Activated CD4-positive, alpha-beta memory T cell treated with anti-CD3 and anti-CD28 coated beads for 36 hours (primary cell): Measurements from ENCODE around the gene PAX1. TPM values are rescaled to one million over a fixed set of nuclear protein-coding genes. Genes with fewer than 3 reads are reported as not detected.

Source experiments
- CTCF ChIA-PET: fragments of 350-600 bp; sonication (Branson Sonifier 250); formaldehyde crosslinking; loops from one replicate; lab custom pipeline; 2021; ENCODE audit warnings: antibody characterized with exemption, inconsistent platforms; lab: Charles Lee
- POLR2A ChIA-PET: fragments of 350-600 bp; sonication (Branson Sonifier 250); formaldehyde crosslinking; loops from one replicate; lab custom pipeline; 2021; ENCODE audit warnings: antibody characterized with exemption; lab: Charles Lee
- DNase-seq: peaks from one replicate; pipeline ENCODE4 v3.0.0-alpha.2; 2020
- H3K27ac Mint-ChIP-seq: one replicate; pipeline ENCODE4 v1.8.0; 2021; ENCODE audit warnings: mixed read lengths
- H3K27me3 Mint-ChIP-seq: one replicate; pipeline ENCODE4 v1.8.0; 2021; ENCODE audit warnings: mixed read lengths
- H3K36me3 Mint-ChIP-seq: one replicate; pipeline ENCODE4 v1.8.0; 2021; ENCODE audit warnings: mixed read lengths
- H3K4me1 Mint-ChIP-seq: one replicate; pipeline ENCODE4 v1.8.0; 2021; ENCODE audit warnings: low read depth, mixed read lengths
- H3K4me3 Mint-ChIP-seq: one replicate; pipeline ENCODE4 v1.8.0; 2021; ENCODE audit warnings: mild to moderate bottlenecking, mixed read lengths
- H3K9me3 Mint-ChIP-seq: one replicate; pipeline ENCODE4 v1.8.0; 2021; ENCODE audit warnings: mixed read lengths
- intact Hi-C: fragments of 100-400 bp; cut with micrococcal nuclease; formaldehyde crosslinking; loops from one replicate; pipeline ENCODE4 v1.15.1; 2023
- total RNA-seq, 2 experiments: library from RNA; stranded (reverse); gene quantifications; one replicate each; pipeline ENCODE4 v1.2.3, GENCODE V29; 2021

The PAX1 gene
- not detected for total RNA-seq

DNA sequence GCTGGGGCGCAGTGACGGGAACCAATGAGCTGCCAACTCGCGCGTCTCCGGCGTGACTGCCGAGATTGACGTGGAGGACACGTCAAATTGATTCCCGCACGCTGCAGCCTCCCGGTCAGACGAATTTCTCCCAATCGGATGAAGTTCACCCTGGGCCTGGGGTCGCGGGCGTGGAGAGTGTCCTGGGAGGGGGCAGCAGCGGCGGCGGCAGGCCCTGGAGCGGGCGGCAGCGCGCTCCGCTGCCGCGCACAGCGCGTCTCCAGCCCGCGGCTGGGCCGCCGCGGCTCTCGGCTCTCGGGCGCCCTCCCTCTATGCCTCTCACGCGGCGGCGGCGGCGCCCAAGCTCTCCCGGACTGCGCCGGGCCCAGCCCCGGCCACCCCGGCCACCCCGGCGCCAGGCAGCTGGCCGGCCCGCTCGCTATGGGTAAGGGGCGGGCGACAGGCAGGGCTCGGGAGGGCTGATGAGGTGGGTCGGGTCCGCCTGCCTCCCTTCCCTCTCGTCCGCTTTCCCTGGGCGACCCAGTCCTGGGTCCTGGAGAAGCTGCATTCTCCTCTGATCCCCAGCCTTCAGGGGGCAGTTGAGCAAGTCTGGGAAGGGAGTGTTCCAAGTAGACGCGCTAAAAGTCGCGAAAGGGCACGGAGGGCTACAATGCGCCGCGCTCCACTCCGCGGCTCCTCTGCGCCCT lies at the start of gene PAX1:
TSS of gene PAX1 (plus strand) at position 90 of the 686 bp plus-strand sequence. CDS start at position 139, 49 bp downstream.
- Mint-ChIP-seq H3K27ac (no peak within 1 kb of the TSS), H3K4me3 (no peak within 1 kb of the TSS), H3K36me3 (no peaks in the 10 kb centered on the region), H3K4me1 (peaks cover 9% of the 10 kb centered on the region), H3K9me3 (no peaks in the 10 kb centered on the region), H3K27me3 (peaks cover 76% of the 10 kb centered on the region)
- CTCF ChIA-PET, result interaction anchor here (2.0 kb wide), 1 partner anchor 10 kb away, joined by 4 read pairs; no protein-coding TSS in a partner anchor
- DNase-seq, result no peak
- intact Hi-C loops, result loop anchor here (10.0 kb wide), 2 partner anchors 311 to 879 kb away; partner anchors contain the start of genes FOXA2 and NKX2-4
- POLR2A ChIA-PET, result no interaction called here

DNA sequence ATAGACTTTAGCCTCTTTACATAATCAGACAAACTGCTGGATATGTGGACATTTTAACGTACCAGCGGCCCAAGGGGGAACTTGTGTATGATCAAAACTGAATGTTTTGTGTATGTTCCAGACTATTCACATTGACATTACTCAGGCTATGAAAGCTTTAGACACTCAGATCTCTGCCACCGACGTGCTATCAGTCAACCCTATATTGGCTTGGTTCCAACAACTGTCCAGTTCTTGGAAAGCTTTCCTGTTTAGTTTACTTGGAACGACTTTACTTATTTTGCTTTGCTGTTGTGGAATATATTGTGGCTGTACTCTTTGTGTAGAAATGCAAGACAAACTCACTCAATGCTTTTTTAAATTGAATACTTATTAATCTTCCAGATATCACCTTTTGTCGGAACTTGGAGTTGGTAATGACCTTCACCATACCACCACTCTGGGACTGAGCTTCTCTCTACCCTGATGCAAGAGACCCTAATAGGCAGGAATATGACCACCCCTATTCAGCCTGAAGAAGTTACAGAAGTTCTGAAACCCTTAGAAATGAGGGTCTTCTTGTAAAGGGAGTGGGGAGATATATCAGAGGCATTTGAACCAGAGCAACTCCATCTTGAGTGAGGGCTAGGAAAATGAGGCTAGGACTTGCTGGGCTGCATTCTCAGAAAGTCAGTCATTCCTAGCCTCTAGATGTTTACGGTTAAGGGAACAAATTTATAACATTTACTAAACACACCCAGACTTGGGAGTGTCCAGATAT lies 49.0 kb upstream of the PAX1 start:
- Mint-ChIP-seq H3K9me3 (no peaks in the 10 kb centered on the region), H3K27me3 (peaks cover 22% of the 10 kb centered on the region), H3K27ac (no peak overlapping the region), H3K36me3 (no peaks in the 10 kb centered on the region), H3K4me1 (no peaks in the 10 kb centered on the region), H3K4me3 (no peak overlapping the region)
- DNase-seq, result no peak
- ChIA-PET POLR2A (no interaction called here), CTCF (no interaction called here)
- intact Hi-C loops, result no loop called here

DNA sequence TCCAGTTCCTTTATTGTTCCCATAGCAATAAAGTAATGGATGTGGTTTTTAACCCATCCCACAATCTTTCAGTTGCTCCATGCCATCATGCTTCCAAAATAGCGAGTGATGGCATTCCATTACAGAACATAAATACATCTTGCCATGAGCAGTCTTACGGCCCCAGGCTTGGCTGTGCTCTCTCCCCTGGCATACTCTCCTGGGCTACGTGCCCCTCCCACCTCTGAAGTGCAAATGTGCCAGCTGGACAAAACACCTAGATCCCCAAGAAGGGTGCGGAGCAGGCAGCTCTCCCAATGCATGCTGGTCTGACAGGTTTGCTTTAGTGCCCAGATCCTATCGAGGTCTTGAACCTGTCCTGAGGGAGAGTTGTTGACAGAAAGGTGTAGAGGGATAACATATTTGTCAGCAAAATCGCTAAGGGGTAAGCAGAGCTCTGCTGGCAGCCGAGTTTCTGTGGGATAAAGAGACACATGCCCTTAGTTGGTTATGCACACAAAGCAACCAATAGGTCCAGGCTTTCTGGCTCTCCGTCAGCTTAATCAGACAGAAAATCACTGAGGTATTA lies 43.9 kb upstream of the PAX1 start:
- POLR2A ChIA-PET, result no interaction called here
- Mint-ChIP-seq H3K27me3 (peaks cover 13% of the 10 kb centered on the region), H3K4me3 (no peak overlapping the region), H3K9me3 (no peaks in the 10 kb centered on the region), H3K27ac (no peak overlapping the region), H3K4me1 (no peaks in the 10 kb centered on the region), H3K36me3 (no peaks in the 10 kb centered on the region)
- intact Hi-C loops, result no loop called here
- CTCF ChIA-PET, result no interaction called here
- DNase-seq, result no peak

DNA sequence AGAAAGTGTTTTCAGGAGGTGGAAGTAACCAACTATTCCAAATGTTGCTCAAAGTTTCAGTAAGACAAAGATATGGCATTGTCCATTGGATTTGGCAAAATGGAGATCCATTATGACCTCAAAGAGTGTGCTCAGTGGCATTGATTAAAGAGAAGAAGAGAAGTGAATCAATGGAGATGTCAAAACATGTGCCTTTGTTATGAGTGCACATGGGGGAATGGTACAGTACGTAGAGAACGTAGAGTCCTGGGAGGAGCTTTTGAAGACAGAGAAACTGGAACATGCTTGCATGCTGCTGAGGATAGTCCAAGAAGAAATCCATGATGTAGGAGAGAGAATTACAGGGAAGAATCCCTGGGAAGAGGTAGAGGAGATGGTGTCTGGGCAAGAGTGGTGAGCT lies 42.0 kb upstream of the PAX1 start:
- no peaks in the 10 kb centered on the region for H3K9me3 Mint-ChIP-seq
- POLR2A ChIA-PET, result no interaction called here
- H3K4me1 Mint-ChIP-seq, result no peaks in the 10 kb centered on the region
- no peak for DNase-seq
- peaks cover 8% of the 10 kb centered on the region for H3K27me3 Mint-ChIP-seq
- H3K36me3 Mint-ChIP-seq, result no peaks in the 10 kb centered on the region
- intact Hi-C loops, result no loop called here
- no peak overlapping the region for H3K4me3 Mint-ChIP-seq
- H3K27ac Mint-ChIP-seq, result no peak overlapping the region
- CTCF ChIA-PET, result no interaction called here

DNA sequence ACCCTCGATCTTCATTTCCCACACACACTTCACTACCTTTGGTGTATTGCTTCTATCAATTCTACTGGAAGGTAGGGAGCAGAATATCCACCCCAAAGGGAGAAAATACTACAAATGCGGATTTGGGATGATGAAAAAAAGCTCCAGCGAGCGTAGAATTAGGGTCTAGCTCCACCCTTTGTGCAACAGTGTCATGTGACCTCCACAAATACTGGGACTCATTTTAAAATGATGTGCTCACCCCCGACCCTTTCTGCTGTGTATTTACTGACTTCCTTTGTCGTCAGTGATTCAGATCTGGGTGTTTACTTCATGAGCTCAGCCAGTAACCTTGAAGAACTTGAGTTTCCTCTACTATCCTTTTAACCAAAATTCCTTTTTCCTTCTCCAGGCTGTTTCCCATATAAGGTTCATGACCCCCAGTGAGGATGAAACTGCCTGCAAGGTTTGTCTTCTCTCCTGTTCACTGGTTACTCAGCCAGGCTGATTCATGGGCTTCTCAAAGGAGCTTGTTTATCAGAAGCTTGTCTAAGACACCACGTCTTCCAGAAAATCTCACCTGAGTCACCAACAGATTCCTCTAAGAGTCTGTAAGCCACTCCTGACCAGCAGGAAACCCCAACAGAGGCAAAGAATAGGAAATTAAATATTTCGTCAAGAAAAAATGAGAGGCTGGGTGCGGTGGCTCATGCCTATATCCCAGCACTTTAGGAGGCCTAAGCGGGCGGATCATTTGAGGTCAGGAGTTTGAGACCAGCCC lies 39.6 kb upstream of the PAX1 start:
- Mint-ChIP-seq H3K36me3 (no peaks in the 10 kb centered on the region), H3K9me3 (no peaks in the 10 kb centered on the region), H3K4me1 (no peaks in the 10 kb centered on the region), H3K4me3 (no peak overlapping the region), H3K27ac (no peak overlapping the region), H3K27me3 (peaks cover under 1% of the 10 kb centered on the region)
- POLR2A ChIA-PET, result no interaction called here
- DNase-seq, result no peak
- intact Hi-C loops, result no loop called here
- CTCF ChIA-PET, result interaction anchor here (1.2 kb wide), 1 partner anchor 51 kb away, joined by 3 read pairs; no protein-coding TSS in a partner anchor

DNA sequence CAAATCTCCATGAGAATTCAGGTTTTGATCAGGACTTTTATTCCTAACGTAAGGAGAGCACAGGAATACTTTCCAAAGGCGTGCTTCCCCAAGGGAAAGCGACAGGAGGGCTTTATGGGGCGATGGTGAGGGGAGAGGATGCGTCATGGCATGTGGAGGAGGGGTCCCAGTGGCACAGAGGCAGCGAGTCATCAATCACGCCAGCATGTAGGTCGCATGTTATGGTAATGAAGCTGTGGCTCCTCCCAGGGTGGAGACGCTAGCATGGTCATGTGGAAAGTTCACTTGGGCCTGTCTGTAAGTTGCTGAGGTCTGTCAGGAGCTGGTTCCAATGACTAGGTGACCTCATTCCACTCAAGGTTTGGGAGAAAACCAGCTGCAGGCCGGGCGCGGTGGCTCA lies 35.3 kb upstream of the PAX1 start:
- Mint-ChIP-seq H3K27me3 (peaks cover 2% of the 10 kb centered on the region), H3K4me3 (no peak overlapping the region), H3K27ac (no peak overlapping the region), H3K4me1 (no peaks in the 10 kb centered on the region), H3K9me3 (no peaks in the 10 kb centered on the region), H3K36me3 (no peaks in the 10 kb centered on the region)
- ChIA-PET CTCF (no interaction called here), POLR2A (no interaction called here)
- DNase-seq, result no peak
- intact Hi-C loops, result no loop called here

DNA sequence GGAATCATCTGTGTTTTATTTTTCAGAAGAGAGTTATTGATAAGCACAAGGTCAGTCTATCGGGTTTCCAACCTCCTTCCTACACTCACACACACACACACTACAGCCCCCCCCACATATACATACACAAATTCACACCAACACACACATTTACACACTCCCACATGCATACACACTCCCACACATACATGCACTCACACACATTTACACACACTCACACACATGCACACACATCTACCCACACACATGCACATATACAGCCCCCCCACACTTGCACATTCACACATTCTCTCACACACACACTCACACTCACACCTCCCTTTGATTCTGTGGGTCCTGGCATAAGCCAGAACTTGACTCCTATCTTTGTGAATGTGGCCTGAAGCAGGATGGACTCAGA lies 34.5 kb upstream of the PAX1 start:
- Mint-ChIP-seq H3K36me3 (no peaks in the 10 kb centered on the region), H3K4me1 (no peaks in the 10 kb centered on the region), H3K27me3 (peaks cover 2% of the 10 kb centered on the region), H3K27ac (no peak overlapping the region), H3K4me3 (no peak overlapping the region), H3K9me3 (no peaks in the 10 kb centered on the region)
- CTCF ChIA-PET, result no interaction called here
- intact Hi-C loops, result no loop called here
- POLR2A ChIA-PET, result no interaction called here
- no peak for DNase-seq

DNA sequence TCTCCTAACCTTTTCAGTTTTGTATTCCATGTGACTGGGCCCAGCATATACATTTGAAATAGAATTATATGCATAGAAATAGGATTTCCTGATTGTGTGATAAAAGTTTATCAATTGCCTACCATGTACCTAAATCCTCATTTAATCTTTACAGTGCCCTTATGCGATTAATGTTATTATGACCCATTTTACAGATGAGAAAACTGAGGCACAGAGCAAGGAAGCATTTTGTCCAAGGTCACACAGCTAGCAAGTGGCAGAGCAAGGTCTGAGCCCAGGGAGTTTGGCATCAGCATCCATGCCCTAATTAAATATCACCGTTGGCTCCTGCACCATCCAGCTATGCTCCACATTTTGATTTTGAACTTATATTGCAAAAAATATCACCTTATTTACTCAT lies 28.2 kb upstream of the PAX1 start:
- H3K27me3 Mint-ChIP-seq, result no peaks in the 10 kb centered on the region
- H3K27ac Mint-ChIP-seq, result no peak overlapping the region
- CTCF ChIA-PET, result interaction anchor here (0.8 kb wide), 1 partner anchor 10 kb away, joined by 3 read pairs; no protein-coding TSS in a partner anchor

DNA sequence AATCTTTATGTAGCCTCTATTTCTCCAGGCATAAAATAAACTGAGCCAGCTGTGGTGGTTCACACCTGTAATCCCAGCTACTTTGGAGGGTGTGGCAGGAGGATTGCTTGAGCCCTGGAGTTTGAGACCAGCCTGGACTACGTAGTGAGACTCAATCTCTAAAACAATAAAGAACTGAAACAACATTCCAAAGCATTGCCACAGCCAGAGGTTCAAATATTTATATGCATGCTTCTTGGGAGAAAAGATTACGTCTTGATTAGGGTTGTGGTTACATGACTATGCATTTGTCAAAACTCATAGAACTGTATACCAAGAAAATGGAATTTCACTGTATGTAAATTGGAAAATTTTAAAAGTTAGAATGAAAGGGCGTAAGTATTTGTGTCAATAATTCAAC lies 27.7 kb upstream of the PAX1 start:
- ChIA-PET CTCF (no interaction called here), POLR2A (no interaction called here)
- H3K9me3 Mint-ChIP-seq, result no peaks in the 10 kb centered on the region
- no peak for DNase-seq
- no peaks in the 10 kb centered on the region for H3K27me3 Mint-ChIP-seq
- H3K4me1 Mint-ChIP-seq, result no peaks in the 10 kb centered on the region
- no peak overlapping the region for H3K4me3 Mint-ChIP-seq
- no peaks in the 10 kb centered on the region for H3K36me3 Mint-ChIP-seq
- intact Hi-C loops, result no loop called here
- H3K27ac Mint-ChIP-seq, result no peak overlapping the region

More for the DNA sequence above, 28.2 kb upstream of the PAX1 start:
- no peak for DNase-seq
- no peaks in the 10 kb centered on the region for H3K4me1 Mint-ChIP-seq
- H3K4me3 Mint-ChIP-seq, result no peak overlapping the region
- intact Hi-C loops, result no loop called here
- H3K36me3 Mint-ChIP-seq, result no peaks in the 10 kb centered on the region
- POLR2A ChIA-PET, result no interaction called here
- H3K9me3 Mint-ChIP-seq, result no peaks in the 10 kb centered on the region

DNA sequence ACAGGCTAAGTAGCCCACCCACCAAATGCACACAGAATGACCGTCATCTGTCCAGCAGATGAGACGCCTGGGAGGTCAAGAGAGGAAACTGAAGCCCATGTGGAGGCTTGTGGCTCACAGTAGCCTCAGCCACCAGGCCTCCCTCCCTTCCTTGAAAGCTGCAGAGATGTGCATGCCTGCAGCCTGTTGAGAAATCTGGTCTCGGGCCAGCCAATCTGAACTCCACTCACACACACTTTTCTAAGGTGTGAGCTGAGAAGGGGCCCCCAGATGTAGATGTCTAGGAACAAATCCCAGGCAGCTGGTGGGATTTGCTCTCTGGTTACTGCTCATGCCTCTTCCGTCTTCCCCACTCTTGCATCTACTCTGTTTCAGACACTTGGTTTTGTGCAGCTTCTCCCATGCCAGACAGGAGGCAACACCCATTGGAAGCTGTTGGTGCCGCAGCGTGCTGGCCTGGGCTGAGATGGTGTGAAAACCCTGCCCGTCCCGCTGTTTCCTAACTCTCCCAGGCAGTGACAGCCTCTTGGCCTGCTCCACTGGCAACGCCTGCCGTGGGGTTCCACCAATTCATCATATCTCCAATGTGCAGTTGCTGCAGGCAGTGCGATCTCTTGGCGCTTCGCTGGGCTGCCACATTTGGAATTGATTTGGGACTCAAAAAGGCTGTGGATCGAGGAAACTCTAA lies 24.1 kb upstream of the PAX1 start:
- no peak for DNase-seq
- H3K36me3 Mint-ChIP-seq, result no peaks in the 10 kb centered on the region
- ChIA-PET POLR2A (no interaction called here), CTCF (no interaction called here)
- no peak overlapping the region for H3K4me3 Mint-ChIP-seq
- no peak overlapping the region for H3K27ac Mint-ChIP-seq
- H3K27me3 Mint-ChIP-seq, result no peaks in the 10 kb centered on the region
- no peaks in the 10 kb centered on the region for H3K4me1 Mint-ChIP-seq
- intact Hi-C loops, result no loop called here
- H3K9me3 Mint-ChIP-seq, result no peaks in the 10 kb centered on the region

DNA sequence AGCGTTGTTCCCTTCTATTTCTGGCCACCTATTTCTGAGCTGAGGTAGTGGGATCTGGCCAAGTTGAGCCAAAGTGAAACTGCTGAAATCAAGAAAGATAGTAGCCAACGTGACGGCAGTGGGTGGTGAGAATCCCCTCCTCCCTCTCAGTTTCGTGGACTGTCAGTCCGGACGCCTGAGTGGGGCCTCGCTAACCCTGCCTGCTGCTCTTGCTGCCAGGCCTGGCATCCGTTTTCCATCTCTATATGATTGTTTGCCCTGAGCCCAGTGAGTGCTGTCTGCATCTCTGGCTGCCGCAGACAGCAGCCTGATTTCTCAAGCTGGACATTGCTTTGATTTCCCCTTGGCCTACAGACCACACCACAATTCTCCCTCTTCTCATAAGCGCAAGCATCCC lies 23.5 kb upstream of the PAX1 start:
- H3K27ac Mint-ChIP-seq, result no peak overlapping the region
- H3K36me3 Mint-ChIP-seq, result no peaks in the 10 kb centered on the region
- intact Hi-C loops, result no loop called here
- CTCF ChIA-PET, result no interaction called here
- no peak overlapping the region for H3K4me3 Mint-ChIP-seq
- H3K9me3 Mint-ChIP-seq, result no peaks in the 10 kb centered on the region
- DNase-seq, result no peak
- H3K27me3 Mint-ChIP-seq, result no peaks in the 10 kb centered on the region
- H3K4me1 Mint-ChIP-seq, result no peaks in the 10 kb centered on the region
- POLR2A ChIA-PET, result no interaction called here
